KG1 (cell line): ENCODE measurements around the gene SLC34A3.
A peak's percentile ranks its signal among the peaks of the same experiment; 100 is the strongest.

Experiments
- DNase-seq: peaks from one replicate; lab custom pipeline; 2025; lab: John Stamatoyannopoulos, UW

Gene SLC34A3

DNA sequence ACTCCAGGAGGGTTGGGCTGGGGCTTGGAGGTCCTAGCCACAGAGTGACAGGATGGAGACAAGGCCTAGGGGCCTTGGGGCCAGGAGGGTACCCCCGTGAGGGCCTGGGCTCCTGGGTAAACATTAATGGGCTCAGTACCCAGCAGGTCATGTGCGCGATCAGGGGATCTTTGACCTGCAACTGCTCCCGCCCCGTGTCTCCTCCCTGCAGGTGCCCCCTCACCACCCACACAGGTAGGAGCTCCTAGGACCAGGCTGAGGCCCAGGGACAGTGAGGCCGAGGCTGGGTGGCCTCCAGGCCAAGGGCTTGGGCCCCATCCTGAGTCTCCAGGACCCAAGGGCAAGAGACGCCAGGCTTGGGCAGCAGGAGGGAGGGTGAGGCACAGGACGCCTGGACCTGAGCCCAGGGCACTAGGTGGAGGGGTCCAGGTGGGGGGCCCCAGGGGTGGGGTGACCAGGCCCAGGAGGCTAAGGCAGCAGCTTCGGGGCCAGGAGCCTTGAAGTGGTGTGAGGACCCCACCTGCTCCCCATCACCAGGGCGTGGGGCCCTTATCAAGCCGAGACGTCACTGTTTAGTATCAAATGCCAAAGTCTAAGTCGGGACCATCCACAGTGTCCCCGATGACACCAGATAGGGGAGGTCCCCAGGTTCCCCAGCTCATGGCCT is at the start of gene SLC34A3:
Gene SLC34A3 (plus strand): TSS at position 197 of the 667 bp plus-strand sequence. CDS start 802 bp downstream, outside the sequence.
- DNase-seq: no peak

DNA sequence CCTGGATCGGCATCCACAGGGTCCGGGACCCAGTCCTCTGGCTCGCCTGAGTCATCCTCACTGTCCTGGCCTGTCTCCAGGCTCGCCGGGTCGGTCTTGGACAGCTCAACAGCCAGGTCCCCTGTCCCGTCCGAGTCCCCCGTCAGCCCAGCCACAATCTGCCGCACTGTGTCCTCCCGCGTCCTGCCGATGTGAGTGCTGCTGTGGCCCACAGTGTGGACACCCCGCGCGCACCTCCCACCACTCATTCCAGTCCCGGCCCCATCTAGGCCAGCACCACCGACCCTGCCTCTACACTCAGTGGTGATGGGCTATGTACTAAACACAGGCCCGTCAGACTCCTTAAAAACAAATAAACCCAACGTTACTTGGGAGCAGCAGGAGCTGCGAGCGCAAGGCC is 49.0 kb upstream of the SLC34A3 start:
- DNase-seq: no peak

- no peak for DNase-seq
Observed at GRCh38 chr9:137182836-137183235, 47.9 kb upstream of the SLC34A3 start.

DNA sequence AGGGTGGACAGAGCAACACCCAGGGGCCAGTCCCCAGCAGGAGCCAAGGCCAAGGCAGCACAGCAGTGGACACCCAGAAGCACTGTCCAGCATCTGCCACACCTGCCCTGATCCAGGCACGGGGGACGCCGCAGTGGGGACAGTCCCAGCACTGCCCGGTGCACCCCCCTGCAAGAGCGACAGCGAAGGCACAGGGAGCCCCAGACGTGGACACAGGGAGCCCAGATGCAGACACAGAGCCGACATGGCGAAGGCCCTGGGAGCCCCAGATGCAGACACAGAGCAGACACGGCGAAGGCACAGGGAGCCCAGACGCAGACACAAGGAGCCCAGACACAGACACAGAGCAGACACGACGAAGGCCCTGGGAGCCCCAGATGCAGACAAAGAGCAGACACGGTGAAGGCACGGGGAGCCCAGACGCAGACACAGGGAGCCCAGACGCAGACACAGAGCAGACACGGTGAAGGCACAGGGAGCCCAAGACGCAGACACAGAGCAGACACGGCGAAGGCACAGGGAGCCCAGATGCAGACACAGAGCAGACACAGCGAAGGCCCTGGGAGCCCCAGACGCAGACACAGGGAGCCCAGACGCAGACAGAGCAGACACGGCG is 46.6 kb upstream of the SLC34A3 start:
- DNase-seq: no peak

- DNase-seq: no peak
Observed at GRCh38 chr9:137184881-137185660, 45.6 kb upstream of the SLC34A3 start.

GRCh38 chr9:137185921-137186320 is 44.8 kb upstream of the SLC34A3 start:
- DNase-seq: no peak

- DNase-seq: no peak
Observed at GRCh38 chr9:137186385-137186784, 44.3 kb upstream of the SLC34A3 start.

- no peak for DNase-seq
Observed at GRCh38 chr9:137187386-137187785, 43.3 kb upstream of the SLC34A3 start.

DNA sequence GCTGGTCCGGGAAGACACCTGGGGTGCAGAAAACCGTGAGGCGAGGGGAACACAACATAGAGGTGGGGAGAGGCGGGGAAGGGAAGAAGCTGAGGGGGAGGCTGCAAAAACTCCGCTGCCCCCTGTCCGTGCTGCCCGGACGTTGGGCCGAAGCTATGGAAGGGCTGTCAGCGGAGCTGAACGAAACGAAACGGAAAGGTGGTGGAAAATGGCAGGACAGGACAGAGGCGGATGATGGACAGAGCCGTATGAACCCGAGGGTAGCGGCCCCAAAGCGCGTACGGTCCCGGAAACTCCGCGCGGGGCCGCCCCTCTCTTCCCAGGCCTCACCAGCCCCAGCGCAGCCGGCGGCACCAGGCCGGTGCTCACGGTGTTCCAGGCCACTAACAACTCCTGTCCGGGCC is 42.6 kb upstream of the SLC34A3 start:
- no peak for DNase-seq

GRCh38 chr9:137188490-137189296 is 42.0 kb upstream of the SLC34A3 start, which contains the start of the genes ANAPC2 and SSNA1:
Gene ANAPC2 (minus strand): TSS chr9:137188560. CDS start chr9:137188532, 28 bp downstream.
Gene SSNA1 (plus strand): TSS chr9:137188676. CDS start chr9:137188727, 51 bp downstream.
- DNase-seq: peak; percentile 82

GRCh38 chr9:137189297-137190295 is 41.1 kb upstream of the SLC34A3 start:
- no peak for DNase-seq

DNA sequence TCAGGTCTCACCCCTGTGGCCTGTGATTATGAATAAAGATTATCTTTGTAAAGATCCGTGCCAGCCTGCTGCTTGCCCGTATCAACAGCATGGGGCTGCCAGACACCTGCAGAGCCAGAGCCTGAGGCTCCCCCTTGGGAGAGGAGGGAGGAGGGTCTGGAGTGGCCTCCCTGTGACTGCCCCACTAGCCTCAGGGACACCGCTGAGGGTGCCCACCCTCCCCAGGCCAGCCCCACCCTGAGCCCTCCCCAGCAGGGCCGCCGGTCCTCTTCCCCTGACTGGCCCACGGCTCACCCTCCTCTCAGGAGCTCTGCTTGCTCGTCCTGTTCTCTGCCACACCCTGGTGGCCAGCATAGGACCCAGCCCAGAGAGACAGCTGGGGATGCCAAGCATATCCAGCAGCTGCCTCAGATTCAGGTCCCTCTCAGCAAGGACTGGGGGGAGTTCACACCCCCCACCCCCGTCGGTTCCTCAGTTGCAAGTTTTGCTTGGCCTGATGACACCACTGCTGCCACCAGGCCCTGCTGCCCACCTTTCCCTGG is 40.3 kb upstream of the SLC34A3 start:
- no peak for DNase-seq

DNA sequence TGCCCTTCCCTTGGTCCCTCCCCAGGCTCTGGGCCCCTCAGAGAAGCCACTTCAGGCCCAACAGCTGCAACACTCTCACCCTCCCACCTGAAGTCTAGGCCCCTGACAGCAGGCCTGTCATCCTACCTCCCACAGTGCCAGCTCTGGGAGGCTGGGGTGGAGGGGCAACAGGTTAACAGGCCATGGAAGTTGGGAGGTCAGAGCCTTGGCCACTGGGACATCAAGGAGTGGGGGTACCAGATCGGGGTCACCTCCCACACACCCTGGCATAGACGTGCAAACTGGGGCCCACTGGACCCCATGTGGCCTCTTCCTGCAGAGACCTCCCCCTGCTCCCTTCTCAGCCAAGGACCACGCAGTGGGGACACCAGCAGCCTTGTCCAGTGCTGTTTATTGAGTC is 39.5 kb upstream of the SLC34A3 start:
- DNase-seq: no peak

GRCh38 chr9:137191691-137192447 is 38.8 kb upstream of the SLC34A3 start:
- DNase-seq: no peak

DNA sequence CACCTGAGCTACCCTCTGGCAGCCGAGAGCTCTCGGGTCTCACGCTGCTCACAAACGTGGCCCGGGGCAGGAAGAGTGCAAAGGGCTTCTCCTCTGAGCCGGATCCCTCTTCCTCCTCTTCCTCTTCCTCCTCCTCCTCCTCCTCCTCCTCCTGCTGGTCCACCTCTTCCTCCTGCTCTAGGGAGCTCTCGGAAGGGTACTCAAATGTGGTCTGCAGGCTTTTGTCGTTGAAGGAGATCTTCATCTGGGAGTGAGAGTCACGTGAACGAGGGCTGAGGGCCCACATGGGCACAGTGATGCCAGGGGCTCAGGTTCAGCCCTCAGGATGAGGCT is 38.3 kb upstream of the SLC34A3 start:
- DNase-seq: no peak

GRCh38 chr9:137192859-137193258 is 37.8 kb upstream of the SLC34A3 start:
- DNase-seq: no peak

GRCh38 chr9:137193771-137194170 is 36.9 kb upstream of the SLC34A3 start:
- no peak for DNase-seq

GRCh38 chr9:137194388-137194787 is 36.3 kb upstream of the SLC34A3 start:
- DNase-seq: no peak

GRCh38 chr9:137194909-137195308 is 35.8 kb upstream of the SLC34A3 start:
- DNase-seq: no peak
